Sciatic nerve (tissue), 2 donors: ENCODE results near the gene RSPH9. TPM values are rescaled to one million over a fixed set of nuclear protein-coding genes. Genes with fewer than 3 reads are reported as not detected.

ENCODE experiments used
- ATAC-seq: fragments of 200-7000 bp; cut with Tn5 transposase; one replicate; pipeline ENCODE4 v1.9.1; 2020; ENCODE audit warnings: mild to moderate bottlenecking, moderate library complexity
- DNase-seq: peaks from one replicate; pipeline ENCODE4 v3.0.0-alpha.2; 2020; ENCODE audit warnings: low spot score
- intact Hi-C: fragments of 100-400 bp; cut with DNase I; formaldehyde crosslinking; loops from one replicate; pipeline ENCODE4 v1.14.2; 2022
- total RNA-seq: library from RNA; stranded (reverse); fragmentation: NEBNext Ultra II Directional; extraction: Animal tissue kit (Norgen Biotek cat#: 25700); gene quantifications from one replicate; pipeline ENCODE4 v1.2.1, GENCODE V29; 2021
- donor health status: DM: no; HTN: no; CAD: no.
- donor health status: DM: no; HTN: no; CAD: no.

RSPH9 gene
- total RNA-seq, 1 donor from 2014 or later = 0.49 TPM

DNA sequence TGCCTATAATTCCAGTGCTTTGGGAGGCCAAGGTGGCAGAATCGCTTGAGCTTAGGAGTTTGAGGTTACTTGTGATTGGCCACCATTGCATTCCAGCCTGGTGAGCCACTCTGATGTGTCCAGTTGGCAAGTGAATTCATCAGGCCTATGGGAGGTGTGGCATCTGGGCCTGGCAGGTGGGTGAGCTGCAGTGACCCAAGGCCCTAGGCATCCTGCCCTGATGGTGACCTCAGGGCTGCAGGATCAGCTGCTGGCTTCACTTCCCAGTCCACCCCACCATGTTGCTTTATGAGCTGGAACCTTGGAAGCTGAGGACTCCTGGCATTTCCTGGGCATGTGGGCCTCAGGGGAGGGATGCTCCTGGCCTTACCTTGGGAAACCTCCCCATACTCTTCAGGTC, 20.5 kb downstream of the RSPH9 start:
- ATAC-seq = no peak
- intact Hi-C loops = loop anchor here (5.0 kb wide), 2 partner anchors 107 to 412 kb away; partner anchors contain the start of gene VEGFA
- no peak for DNase-seq

DNA sequence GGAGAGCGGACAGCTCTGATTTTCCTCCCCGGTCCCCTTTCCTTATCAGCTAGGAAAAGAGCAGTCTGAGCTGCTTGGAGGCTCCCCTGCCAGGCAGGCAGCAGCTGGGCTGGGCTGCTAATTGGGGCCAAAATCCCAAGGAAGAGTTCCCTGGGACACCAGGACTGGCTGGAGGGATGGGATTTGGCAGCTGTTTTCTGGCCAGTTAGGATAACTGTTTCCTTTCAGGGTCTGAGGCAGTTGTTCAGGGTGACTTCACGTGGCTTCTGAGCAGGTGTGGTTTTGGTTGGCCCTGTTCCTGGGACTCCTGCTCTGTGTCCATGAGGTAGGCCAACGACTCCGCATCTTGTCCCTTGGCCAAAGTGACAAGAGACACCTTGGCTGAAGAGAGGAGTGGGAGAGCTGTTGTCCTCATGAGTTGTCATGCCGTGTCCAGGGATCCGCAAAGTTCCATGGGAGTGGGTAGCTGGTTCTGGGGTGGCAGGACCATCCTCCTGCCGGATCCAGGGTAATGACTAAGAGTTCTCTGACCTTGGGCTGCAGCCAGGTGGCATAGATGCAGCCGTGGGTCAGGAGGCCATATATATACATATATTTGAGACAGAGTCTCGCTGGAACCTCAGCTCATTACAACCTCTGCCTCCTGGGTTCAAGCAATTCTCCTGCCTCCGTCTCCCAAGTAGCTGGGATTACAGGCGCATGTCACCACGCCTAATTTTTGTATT, 21.5 kb downstream of the RSPH9 start:
- ATAC-seq = no peak
- intact Hi-C loops = loop anchor here (5.0 kb wide), 2 partner anchors 106 to 411 kb away; partner anchors contain the start of gene VEGFA
- no peak for DNase-seq

DNA sequence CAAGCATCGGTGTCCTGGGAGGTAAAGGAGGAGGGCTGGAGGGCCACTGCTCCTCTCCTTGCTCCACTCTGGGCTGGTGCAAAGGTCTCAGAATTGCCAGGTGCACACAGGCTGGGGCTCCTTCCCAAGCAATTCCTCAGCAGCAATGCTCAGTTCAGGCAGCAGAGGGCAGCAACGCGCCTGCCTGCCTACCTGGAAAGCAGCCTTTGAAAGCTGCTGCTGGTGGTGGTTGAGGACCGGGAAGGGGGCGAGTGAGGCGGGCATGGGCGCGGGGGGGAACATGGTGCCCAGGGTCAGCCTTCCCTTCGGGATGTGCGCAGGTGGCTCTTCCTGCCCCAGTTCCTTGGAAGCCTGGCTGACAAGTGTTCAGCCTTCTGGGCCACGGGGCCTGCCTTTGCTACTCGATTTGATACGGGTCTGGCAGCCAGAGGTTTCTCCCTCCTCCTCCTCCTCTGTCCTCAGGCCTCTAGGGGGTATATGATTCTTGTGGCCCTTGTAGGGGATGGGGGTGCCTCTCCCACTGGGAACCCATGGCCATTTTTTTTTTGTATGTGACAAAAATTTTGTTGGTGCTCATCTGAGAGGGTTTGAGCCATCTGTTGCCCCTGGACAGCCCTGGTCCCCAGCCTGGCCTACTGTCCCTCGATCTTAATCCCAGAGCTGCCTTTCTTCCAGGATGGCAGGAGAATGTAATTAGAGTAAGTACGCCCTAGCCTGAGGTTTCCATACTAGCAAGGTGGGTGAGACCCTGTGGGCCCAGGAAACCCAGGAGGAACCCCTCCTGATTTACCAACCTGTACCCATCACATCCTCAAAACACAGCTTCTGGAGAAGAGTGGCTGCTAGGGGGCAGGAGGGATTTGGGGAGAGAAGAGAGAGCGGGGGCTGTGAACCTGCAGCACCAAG, 22.7 kb downstream of the RSPH9 start:
- DNase-seq (peak; percentile 91), ATAC-seq (peak; percentile 59)

DNA sequence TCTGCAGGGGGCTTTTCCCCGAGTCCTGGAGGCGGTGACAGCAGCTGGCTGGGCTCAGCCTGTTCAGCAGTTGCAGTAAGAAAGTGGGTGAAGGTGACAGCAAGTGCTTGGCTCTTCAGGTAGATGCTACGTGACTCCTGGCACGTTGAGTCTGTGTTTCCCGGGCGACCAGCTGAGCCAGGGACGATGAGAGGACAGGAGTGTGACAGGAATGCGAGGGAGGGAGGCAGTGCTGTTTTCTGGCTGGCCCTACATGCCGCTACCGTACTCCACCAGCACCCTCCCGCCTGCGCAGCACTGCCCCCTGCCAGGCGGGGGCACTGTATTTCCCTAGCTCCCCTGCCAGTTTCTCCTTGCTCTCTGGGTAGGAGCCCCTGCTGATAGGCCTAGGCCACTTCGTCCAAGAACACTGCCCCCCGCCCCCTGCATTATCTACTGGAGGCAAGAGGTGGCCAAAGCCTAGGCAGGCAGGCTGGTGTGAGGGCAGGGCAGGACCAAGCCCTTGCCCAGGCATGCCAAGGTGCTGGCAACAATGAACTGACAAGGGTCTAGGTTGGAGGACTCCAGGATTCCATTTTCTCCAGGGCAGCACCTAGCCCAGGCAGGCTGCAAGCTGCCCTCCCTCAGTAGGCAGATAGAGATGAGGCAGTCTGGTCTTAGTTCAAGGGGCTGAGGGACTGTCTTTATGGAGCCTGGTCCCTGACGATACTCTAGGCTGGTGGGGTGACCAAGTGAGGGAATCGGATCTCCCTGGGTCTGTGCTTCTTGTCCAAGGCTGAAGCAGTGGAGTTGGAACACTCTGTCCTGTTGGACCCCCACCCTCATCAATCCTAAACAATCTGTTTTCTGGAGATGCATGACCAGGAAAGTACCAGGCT, 23.6 kb downstream of the RSPH9 start:
- DNase-seq (no peak), ATAC-seq (peak; percentile 33)
- intact Hi-C loops = loop anchor here (5.0 kb wide), 2 partner anchors 104 to 409 kb away; partner anchors contain the start of gene VEGFA

More for the DNA sequence above, 22.7 kb downstream of the RSPH9 start:
- intact Hi-C loops = loop anchor here (5.0 kb wide), 2 partner anchors 105 to 410 kb away; partner anchors contain the start of gene VEGFA

DNA sequence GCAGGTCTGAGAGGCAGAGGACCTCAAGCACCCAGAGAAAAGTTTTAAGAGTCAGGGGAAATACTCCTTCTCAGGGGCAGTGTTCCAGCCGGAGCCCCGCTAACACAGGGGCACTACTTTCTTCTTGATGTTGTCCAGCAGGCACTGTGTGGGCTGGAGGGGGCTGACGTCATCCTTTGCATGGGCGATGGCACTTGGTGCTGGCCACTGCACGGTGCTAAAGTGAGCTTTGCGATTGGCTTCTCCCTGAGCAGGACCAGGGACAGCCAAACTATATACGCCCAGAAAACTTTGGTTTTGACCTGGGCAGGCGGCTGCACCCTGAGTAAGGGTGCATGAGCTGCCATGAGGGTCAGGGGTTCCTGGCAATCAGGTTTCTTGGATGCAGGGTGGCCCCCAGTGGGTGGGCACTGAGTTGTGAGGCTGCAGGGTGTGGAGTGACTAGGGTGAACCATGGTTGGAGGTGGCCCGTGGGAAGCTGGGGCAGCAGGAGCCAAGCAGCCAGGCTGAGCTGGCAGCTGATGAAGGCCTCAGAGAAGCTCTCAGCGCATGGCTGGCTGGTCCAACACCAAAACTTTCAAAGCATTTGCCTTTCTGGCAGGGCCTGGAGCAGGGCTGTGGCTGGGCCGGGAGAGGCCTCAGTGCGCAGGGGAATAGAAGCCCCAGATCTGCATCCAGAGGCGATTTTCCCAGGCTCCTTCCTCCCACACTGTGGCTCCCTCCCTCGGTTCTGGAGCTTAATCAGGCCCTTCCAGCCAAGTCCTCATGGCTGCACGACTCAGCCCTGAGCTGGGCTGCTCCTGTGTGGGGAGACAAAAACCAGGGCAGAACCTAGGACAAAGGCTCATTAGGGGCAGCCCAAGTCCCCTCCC, 24.4 kb downstream of the RSPH9 start:
- DNase-seq = peak; percentile 78
- intact Hi-C loops = loop anchor here (5.0 kb wide), 2 partner anchors 103 to 408 kb away; partner anchors contain the start of gene VEGFA
- peak; percentile 73 for ATAC-seq

DNA sequence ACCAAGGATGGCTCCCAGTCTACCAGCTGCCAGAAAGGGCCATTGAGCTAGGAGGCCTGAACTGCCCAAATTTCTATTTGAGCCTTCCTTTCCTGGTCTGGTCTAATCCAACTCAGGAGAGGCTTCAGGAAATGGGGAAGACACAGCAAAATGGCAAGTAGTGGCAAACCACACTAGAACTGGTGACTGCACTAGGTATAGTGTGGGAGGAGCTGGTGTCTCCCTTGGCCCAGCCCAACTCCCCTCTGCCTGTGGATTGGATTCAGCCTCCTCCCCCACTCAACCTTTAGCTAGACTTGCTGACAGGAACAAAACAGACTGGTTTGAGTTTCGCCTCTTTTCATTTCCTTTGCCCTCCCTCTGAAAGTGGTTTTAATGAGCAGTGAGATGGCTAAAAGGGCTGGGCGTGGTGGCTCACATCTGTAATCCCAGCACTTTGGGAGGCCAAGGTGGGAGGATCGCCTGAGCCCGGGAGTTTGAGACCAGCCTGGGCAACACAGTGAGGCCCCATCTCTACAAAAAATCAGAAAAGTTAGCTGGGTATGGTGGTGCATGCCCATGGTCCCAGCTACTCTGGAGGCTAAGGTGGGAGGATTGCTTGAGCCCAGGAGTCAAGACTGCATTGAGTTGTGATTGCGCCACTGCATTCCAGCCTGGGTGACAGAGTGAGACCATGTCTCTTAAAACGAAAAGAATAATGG, 25.2 kb downstream of the RSPH9 start:
- ATAC-seq (peak; percentile 5), DNase-seq (no peak)
- intact Hi-C loops = loop anchor here (5.0 kb wide), 2 partner anchors 102 to 407 kb away; partner anchors contain the start of gene VEGFA

DNA sequence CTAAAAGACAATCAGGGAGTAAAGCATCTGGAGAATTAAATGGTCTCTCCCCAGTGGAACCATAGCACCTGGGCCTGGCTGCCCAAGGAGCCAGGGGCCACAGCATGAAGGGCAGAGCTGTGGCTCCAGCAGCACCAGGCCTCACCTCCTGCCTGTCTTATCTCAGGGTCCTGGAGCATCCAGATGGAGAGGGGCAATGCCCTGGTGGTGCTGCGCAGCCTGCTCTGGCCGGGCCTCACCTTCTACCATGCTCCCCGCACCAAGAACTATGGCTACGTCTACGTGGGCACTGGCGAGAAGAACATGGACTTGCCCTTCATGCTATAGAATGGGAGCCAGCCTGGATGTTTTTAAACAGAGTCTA, 25.8 kb downstream of the RSPH9 start:
- ATAC-seq (no peak), DNase-seq (no peak)
- intact Hi-C loops = no loop called here

DNA sequence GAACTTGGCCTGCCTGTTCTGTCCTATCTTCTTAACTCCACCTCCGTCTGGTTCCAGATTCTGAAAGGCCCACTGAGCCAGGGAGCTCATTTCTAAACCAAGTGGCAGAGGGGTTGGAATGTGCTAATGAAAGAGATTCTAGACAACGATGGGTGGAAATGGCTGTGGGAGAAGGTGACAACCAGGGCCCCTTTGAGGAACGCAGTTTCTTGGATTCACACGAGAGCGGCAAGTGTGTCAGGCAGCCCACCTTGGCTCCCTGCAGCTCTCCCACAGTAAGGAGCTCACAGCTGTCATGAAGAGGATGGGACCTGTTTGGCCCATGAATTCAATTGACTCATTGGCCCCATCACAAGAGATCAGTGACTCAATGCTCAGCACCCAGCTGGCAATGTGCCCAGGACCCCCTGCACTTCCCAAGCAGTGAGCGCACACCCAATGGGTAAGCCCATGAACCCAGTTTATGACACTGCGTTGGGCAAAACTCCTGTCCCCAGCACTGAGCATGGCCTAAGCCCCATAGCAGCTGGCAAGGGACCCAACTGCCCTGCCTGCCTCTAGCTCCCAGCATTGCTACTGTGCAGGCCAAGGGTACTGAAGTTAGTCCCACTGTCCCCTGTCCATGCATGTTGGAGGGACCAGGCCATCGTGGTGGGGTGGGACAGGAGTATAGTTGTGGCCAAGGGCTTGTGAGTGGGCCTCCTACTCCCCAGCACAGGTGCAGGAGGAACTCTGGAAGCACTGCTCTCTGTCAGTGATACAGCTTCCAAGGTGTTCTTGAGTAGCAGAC, 26.4 kb downstream of the RSPH9 start:
- no peak for ATAC-seq
- no peak for DNase-seq
- intact Hi-C loops = no loop called here

DNA sequence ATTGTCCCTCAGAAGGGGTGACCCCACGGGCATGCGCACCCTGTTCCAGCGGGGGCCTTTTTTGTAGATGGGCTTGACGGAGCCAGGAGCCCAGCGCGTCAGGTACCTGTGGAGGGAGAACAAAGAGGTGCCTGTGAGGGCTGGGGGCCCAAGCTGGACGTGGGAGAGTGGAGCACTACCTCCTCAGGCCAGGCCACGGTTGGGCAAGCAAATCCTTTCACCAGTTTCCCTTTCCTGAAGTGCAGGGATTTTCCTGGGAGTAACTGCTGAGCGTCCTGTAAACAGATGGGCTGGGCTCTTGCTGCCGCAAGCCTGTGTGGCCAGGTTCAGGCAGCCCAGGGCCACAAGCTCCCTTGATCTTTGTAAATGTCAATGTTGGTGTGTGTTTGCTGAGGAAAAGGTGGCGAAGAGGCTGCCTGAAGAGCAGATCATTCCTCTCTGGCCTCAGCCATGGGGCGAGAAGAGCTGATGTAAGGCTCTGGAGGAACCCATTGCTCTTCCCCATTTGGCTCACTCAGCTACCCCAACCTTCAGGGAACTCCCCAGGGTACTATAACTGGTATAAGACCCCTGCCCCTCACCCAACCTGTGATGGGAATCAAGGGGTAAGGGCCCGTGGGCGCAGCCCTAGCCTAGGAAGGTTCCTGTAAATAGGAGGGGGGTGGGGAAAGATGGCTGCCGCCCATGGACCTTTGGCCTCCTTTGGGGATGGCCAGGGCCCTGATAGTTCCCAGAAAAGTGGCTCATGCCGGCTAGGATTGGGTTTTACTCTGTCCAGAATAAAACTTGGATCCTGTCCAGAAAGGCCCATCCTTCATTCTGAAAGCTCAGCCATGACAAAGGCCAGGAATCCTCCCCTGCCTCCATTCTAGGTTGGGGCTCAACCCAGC, 27.2 kb downstream of the RSPH9 start:
- DNase-seq = no peak
- intact Hi-C loops = no loop called here
- ATAC-seq = peak; percentile 0

DNA sequence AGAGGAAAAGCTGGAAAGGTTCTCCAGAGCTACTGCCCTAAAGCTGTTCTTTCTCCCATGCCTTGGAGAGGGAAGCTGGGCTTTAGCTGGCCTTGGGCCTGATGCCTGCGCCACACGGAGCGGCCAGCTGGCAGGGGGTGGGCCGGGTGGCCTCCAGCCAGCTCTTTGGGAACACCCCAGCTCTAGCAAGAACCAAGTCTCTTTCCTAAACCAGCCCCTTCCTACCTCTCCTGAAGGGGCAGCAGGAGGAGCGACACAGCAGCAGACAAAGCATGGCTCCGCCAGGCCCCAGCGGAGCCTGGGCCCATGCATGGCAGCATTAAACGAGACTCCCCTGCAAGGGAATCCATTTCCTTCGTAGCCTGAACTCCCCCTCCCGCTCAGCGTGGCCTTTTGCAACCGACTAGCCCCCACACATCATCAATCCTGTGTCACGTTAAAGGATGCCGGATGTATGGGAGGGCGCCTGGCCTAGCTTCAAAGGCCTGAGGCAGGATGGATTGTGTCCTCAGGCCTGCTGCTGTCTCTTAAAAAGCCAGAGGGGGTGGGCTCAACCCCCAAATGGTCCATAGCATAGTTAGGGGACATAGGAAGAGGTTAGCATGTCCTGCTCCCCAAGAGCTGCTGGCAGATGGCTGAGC, 28.7 kb downstream of the RSPH9 start:
- intact Hi-C loops = no loop called here
- DNase-seq (no peak), ATAC-seq (no peak)

DNA sequence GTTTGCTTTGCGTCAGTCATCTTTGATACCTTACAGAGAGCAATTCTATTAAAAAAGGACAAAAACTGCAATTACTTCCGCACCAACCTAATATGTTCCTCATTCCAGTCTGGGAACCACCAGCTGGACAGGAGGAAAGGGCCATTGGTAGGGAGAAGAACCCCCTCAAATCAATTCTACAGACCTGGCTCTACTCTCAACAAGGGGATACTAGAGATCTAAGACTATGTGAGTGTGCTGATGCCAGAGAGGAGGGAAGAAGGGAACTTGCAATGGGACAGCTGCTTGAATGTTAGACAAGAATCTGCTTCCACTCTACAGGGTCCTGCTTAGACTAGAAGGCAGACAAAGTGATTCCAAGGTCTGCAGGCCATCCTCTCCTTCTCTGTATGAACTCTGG, 29.5 kb downstream of the RSPH9 start:
- intact Hi-C loops = no loop called here
- no peak for DNase-seq
- no peak for ATAC-seq

DNA sequence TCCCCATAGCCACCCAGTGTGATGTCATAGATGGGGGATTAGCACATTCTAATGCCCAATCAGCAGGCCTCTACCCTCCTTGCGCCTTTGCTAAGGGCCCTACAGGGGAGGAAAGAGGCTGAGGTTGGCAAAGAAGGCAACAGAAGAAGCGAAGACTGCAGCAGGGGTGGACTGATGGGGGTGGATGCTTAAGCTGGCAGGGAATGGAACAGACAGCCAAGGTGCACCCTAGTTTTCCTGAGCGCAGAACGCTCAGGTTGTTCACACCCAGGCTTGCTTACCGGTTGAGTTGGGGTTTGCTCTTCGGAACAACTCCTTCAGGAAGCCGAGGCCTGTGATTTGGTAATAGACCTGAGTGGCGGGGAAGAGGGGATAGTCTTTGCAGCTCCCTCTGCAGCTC, 30.1 kb downstream of the RSPH9 start:
- DNase-seq (no peak), ATAC-seq (no peak)
- intact Hi-C loops = no loop called here

DNA sequence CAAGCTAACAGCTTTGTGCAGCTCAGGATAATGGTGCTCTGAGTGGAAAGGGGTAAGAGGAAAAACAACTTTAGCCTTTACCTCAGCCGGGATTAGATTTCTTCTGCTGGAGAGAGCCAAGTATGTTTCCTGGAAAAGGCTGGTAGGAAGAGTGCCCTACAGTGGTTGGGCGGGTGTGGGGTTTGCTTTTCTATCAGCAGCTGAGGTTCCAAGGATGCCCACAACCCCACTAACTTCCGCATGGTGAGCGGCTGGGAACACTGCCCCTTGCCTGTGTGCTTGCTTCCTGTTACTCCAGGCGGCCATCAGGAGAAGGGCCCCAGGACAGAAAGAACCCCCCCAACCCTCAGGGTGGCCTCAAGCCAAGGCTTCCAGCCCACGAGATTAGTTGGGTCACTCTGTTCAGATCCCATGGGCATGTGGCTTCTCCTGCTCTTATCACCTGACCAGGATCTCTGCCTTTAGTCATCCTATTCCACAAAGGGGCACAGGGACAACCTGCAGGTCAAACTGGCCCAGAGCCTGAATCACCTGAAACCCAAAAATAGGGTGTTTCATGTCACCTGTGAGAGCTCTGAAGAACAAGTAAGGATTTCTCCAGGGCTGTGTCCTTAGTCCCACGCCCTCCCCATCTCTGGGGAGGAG, 32.2 kb downstream of the RSPH9 start:
- intact Hi-C loops = no loop called here
- no peak for ATAC-seq
- DNase-seq = no peak

DNA sequence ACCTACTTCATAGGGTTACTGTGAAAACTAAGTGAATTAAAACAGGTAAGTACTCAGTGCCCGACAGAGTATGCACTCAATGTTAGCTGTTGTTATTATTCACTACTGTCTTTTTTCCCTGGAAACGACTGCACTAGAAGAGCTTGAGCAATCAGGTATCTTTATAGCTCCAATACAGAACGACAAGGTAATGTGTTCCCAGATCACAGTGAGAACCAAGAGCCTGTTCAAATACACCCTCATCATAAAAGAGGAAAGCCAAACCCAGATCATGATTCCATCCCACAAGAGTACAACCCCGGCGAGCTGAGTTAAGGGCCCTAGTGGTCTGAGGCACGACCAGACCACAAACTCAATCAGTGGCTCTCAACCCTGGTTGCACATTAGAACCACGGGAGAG, 32.9 kb downstream of the RSPH9 start:
- intact Hi-C loops = no loop called here
- ATAC-seq (no peak), DNase-seq (no peak)

DNA sequence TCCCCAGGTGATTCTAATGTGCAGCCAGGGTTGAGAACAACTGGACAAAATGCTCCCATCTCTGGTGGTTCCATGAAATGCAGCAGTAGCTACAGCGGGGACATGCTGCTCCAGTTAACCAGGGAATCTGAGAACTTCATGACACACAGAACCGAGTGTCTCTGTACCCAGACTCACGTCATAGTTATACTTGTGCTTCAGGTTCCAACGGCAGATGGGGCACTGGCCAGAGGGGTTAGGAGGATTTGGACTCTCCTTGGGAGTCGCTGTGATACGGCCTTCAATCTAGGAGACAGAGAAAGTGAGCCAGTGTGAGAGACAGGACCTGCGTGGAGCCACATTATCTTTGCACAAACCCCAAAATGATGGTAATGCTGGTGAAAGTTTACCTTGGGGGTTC, 33.5 kb downstream of the RSPH9 start:
- intact Hi-C loops = no loop called here
- no peak for ATAC-seq
- DNase-seq = no peak
